SK-N-SH (cell line): ENCODE measurements around the gene ARHGAP4. TPM values are rescaled to one million over a fixed set of nuclear protein-coding genes. Genes with fewer than 3 reads are reported as not detected.
A peak's percentile ranks its signal among the peaks of the same experiment; 100 is the strongest.

Source experiments
- CTCF ChIA-PET: fragments of 300-600, 350-600 bp; formaldehyde crosslinking; extraction: SDS; loops from one replicate; lab custom pipeline; 2021; lab: Yijun Ruan, JAX
- POLR2A ChIA-PET: fragments of 350-600 bp; sonication (Branson Sonifier 250); formaldehyde crosslinking; extraction: SDS; loops from one replicate; lab custom pipeline; 2020; ENCODE audit warnings: antibody characterized with exemption, inconsistent platforms; lab: Yijun Ruan, JAX
- DNase-seq: peaks from one replicate; pipeline ENCODE4 v3.0.0; 2012
- H2AFZ ChIP-seq: fragments of 200-600 bp; sonication (generic); 2 replicates; pipeline ENCODE4 v1.8.1; 2016; ENCODE audit warnings: antibody characterized with exemption, mild to moderate bottlenecking, low read depth
- H3F3A ChIP-seq: fragments of 200-600 bp; sonication (generic); replicated peaks from 2 replicates; pipeline ENCODE3; 2016; ENCODE audit warnings: antibody characterized with exemption, mild to moderate bottlenecking; ENCODE audit not compliant: insufficient read depth
- H3K27ac ChIP-seq, 2 experiments: fragments of 200-500 bp in 1 of 2; fragments of 200-600 bp in 1 of 2; sonication (Bioruptor generic) in 1 of 2; sonication (generic), shearing (Covaris generic) in 1 of 2; 2 replicates each; pipeline versions ENCODE4 v1.5.1 to v1.6.1; 2014 to 2016; ENCODE audit warnings: low read depth in 2 of 2, inconsistent platforms in 1 of 2, low read length in 1 of 2, mild to moderate bottlenecking in 1 of 2, mixed read lengths in 1 of 2
- H3K27me3 ChIP-seq: fragments of 200-600 bp; sonication (generic), shearing (Covaris generic); 2 replicates; pipeline ENCODE4 v1.6.1; 2016; ENCODE audit warnings: mixed run types; ENCODE audit not compliant: insufficient read depth
- H3K36me3 ChIP-seq, 2 experiments: fragments of 200-500 bp in 1 of 2; fragments of 200-600 bp in 1 of 2; sonication (Bioruptor generic) in 1 of 2; sonication (generic) in 1 of 2; replicated peaks in 1 of 2; 2 replicates each; pipeline versions ENCODE3 to v1.5.1; 2014 to 2016; ENCODE audit warnings: low read length in 1 of 2, mild to moderate bottlenecking in 1 of 2; ENCODE audit not compliant: insufficient read depth in 2 of 2, control insufficient read depth in 1 of 2
- H3K4me1 ChIP-seq, 2 experiments: fragments of 200-500 bp in 1 of 2; fragments of 200-600 bp in 1 of 2; sonication (Bioruptor generic) in 1 of 2; sonication (generic), shearing (Covaris generic) in 1 of 2; 2 replicates each; pipeline versions ENCODE4 v1.5.1 to v1.6.1; 2014 to 2016; ENCODE audit warnings: low read depth in 1 of 2, low read length in 1 of 2, mixed run types in 1 of 2; ENCODE audit not compliant: insufficient read depth in 2 of 2, control insufficient read depth in 1 of 2
- H3K4me2 ChIP-seq: fragments of 200-600 bp; sonication (generic), shearing (Covaris generic); 2 replicates; pipeline ENCODE4 v1.6.1; 2017; ENCODE audit warnings: mixed run types
- H3K4me3 ChIP-seq, 2 experiments: fragments of 200-500 bp in 1 of 2; fragments of 200-600 bp in 1 of 2; sonication (Bioruptor generic) in 1 of 2; sonication (generic), shearing (Covaris generic) in 1 of 2; 2 replicates each; pipeline versions ENCODE4 v1.5.1 to v1.8.1; 2014 to 2016; ENCODE audit warnings: low read depth in 2 of 2, inconsistent platforms in 1 of 2, low read length in 1 of 2, mild to moderate bottlenecking in 1 of 2, mixed read lengths in 1 of 2, moderate library complexity in 1 of 2
- H3K79me2 ChIP-seq: fragments of 200-600 bp; sonication (generic); 2 replicates; pipeline ENCODE4 v1.8.1; 2017; ENCODE audit warnings: mild to moderate bottlenecking; ENCODE audit not compliant: insufficient read depth
- H3K9ac ChIP-seq: fragments of 200-600 bp; sonication (generic); 2 replicates; pipeline ENCODE4 v1.6.1; 2017; ENCODE audit warnings: mixed run types
- H3K9me2 ChIP-seq: fragments of 200-600 bp; sonication (generic); 2 replicates; pipeline ENCODE4 v1.6.1; 2017; ENCODE audit warnings: mixed run types
- H3K9me3 ChIP-seq: fragments of 200-600 bp; sonication (generic); 2 replicates; pipeline ENCODE4 v1.6.1; 2017; ENCODE audit warnings: mixed run types, mild to moderate bottlenecking, moderate library complexity
- H4K20me1 ChIP-seq: fragments of 200-600 bp; sonication (generic); 2 replicates; pipeline ENCODE4 v1.6.1; 2017; ENCODE audit warnings: mild to moderate bottlenecking, mixed run types; ENCODE audit not compliant: insufficient read depth
- FOSL2 ChIP-seq: IDR thresholded peaks from 2 replicates; pipeline ENCODE4 v1.4.0; 2012; ENCODE audit warnings: low read depth, mild to moderate bottlenecking, moderate library complexity, borderline replicate concordance
- FOXM1 ChIP-seq: IDR thresholded peaks from 2 replicates; pipeline ENCODE4 v1.4.0; 2012; ENCODE audit warnings: low read depth, mild to moderate bottlenecking
- GABPA ChIP-seq: IDR thresholded peaks from 2 replicates; pipeline ENCODE4 v1.4.0; 2012; ENCODE audit warnings: low read depth, mild to moderate bottlenecking
- GATA2 ChIP-seq: sonication (generic); formaldehyde crosslinking; IDR thresholded peaks from 2 replicates; pipeline ENCODE4 v1.5.0; 2020; ENCODE audit warnings: mild to moderate bottlenecking, missing genetic modification reagents
- IRF3 ChIP-seq: fragments of 150-350 bp; IDR thresholded peaks from 2 replicates; pipeline ENCODE4 v1.6.1; 2016; ENCODE audit warnings: mild to moderate bottlenecking, low read depth, low read length
- MAX ChIP-seq: IDR thresholded peaks from 2 replicates; pipeline ENCODE4 v1.4.0; 2012; ENCODE audit warnings: low read depth
- MXI1 ChIP-seq: IDR thresholded peaks from 2 replicates; pipeline ENCODE4 v1.6.1; 2012; ENCODE audit warnings: mild to moderate bottlenecking, low read depth, low read length, improper control_type of control experiment
- NRF1 ChIP-seq: IDR thresholded peaks from 2 replicates; pipeline ENCODE4 v1.6.1; 2012; ENCODE audit warnings: low read depth, mild to moderate bottlenecking, low read length
- POLR2AphosphoS5 ChIP-seq: IDR thresholded peaks from 2 replicates; pipeline ENCODE4 v1.6.1; 2012; ENCODE audit warnings: low read depth, low read length
- RAD21 ChIP-seq: IDR thresholded peaks from 2 replicates; pipeline ENCODE4 v1.6.1; 2012; ENCODE audit warnings: mild to moderate bottlenecking, low read length
- RCOR1 ChIP-seq: fragments of 150-350 bp; IDR thresholded peaks from 2 replicates; pipeline ENCODE4 v1.6.1; 2017; ENCODE audit warnings: antibody characterized with exemption, low read length
- REST ChIP-seq: IDR thresholded peaks from 2 replicates; pipeline ENCODE4 v1.6.1; 2012; ENCODE audit warnings: mild to moderate bottlenecking, low read depth, low read length, moderate library complexity
- RXRA ChIP-seq: IDR thresholded peaks from 2 replicates; pipeline ENCODE4 v1.4.0; 2012; ENCODE audit warnings: low read depth, mild to moderate bottlenecking, borderline replicate concordance
- TAF1 ChIP-seq: IDR thresholded peaks from 2 replicates; pipeline ENCODE4 v1.6.1; 2012; ENCODE audit warnings: low read depth, mild to moderate bottlenecking, low read length, moderate library complexity, borderline replicate concordance
- USF2 ChIP-seq: fragments of 150-350 bp; IDR thresholded peaks from 2 replicates; pipeline ENCODE4 v1.6.1; 2017; ENCODE audit warnings: antibody characterized with exemption, low read length, low read depth, borderline replicate concordance
- YY1 ChIP-seq: IDR thresholded peaks from 2 replicates; pipeline ENCODE4 v1.4.0; 2012; ENCODE audit warnings: low read depth, mild to moderate bottlenecking
- ZBTB33 ChIP-seq: IDR thresholded peaks from 2 replicates; pipeline ENCODE4 v1.4.0; 2012; ENCODE audit warnings: low read depth, borderline replicate concordance
- WGBS: methylation state at CpG from one replicate; pipeline ENCODE4 v1.1.6; 2017; ENCODE audit warnings: low lambda C conversion rate; 5-methylcytosine and 5-hydroxymethylcytosine counted together
- polyA plus RNA-seq, 3 experiments: library from polyadenylated mRNA; depleted of rRNA; stranded (reverse); fragments of >200 nt; gene quantifications; 2 replicates each; pipeline ENCODE4 v1.2.3, GENCODE V29; 2012

The ARHGAP4 gene
- polyA plus RNA-seq, 1 of the 3 experiments (the other 2 are of a cell fraction), result 1.6 TPM

GRCh38 chrX:153935326-153935851, 9.3 kb upstream of the ARHGAP4 start:
- WGBS, result 14% methylated on average over 24 of the region's 32 CpGs
- Histone ChIP-seq H4K20me1 (peaks cover 24% of the 10 kb centered on the region), H3K4me3 (peak overlapping the region; percentile 52 to 78), H3K9me2 (no peaks in the 10 kb centered on the region), H3K79me2 (peaks cover 35% of the 10 kb centered on the region), H3K27me3 (peaks cover 4% of the 10 kb centered on the region; the same call in 1 of the 2 replicates), H3F3A (no peaks in the 10 kb centered on the region), H2AFZ (peak overlapping the region; percentile 86; the same call in 1 of the 2 replicates), H3K27ac (no peak overlapping the region), H3K9me3 (no peaks in the 10 kb centered on the region), H3K4me1 (peaks cover 10 to 12% of the 10 kb centered on the region in 2 experiments; a peak in 2 of 4 replicates), H3K9ac (no peak overlapping the region), H3K36me3 (peaks cover 12 to 23% of the 10 kb centered on the region in 2 experiments), H3K4me2 (peak overlapping the region; percentile 82)
- DNase-seq, result no peak
- TF ChIP-seq MAX (peak; percentile 35; the same call in 1 of the 2 replicates), FOSL2 (no peak)
- ChIA-PET CTCF (interaction anchor here (1.3 to 16.7 kb wide), 4 partner anchors 12 to 171 kb away, joined by 3 to 271 read pairs (median 18); partner anchors contain the start of genes PLXNB3 and RENBP), POLR2A (interaction anchor here (1.0 to 1.2 kb wide), 2 partner anchors 13 to 35 kb away, joined by 3 read pairs; no protein-coding TSS in a partner anchor)

GRCh38 chrX:153934762-153935325, 8.8 kb upstream of the ARHGAP4 start, which contains the start of gene NAA10:
Gene NAA10 (minus strand): TSS chrX:153935037. CDS start chrX:153934904, 133 bp downstream.
- H3K27ac ChIP-seq, result peak within 1 kb of the TSS; percentile 25 to 47; a peak in 2 of 4 replicates
- TF ChIP-seq POLR2AphosphoS5, result 0 out of 2 replicates have a peak, but pooled peaks have one; percentile 19
- TF ChIP-seq REST, result no peak
- TF ChIP-seq USF2, result no peak
- TF ChIP-seq ZBTB33, result no peak
- TF ChIP-seq RCOR1, result no peak
- TF ChIP-seq NRF1, result peak; percentile 65
- no peak for TF ChIP-seq GATA2 (CRISPR knock-in tag)
- peak; percentile 77 for TF ChIP-seq GABPA
- TF ChIP-seq FOSL2, result no peak
- no peak for TF ChIP-seq RAD21
- TF ChIP-seq RXRA, result no peak
- no peak for TF ChIP-seq TAF1
- TF ChIP-seq FOXM1, result no peak
- no peak for TF ChIP-seq IRF3
- no peak; the same call in none of the 2 replicates for TF ChIP-seq MXI1
- TF ChIP-seq YY1, result no peak

More at GRCh38 chrX:153934762-153935325, 8.8 kb upstream of the ARHGAP4 start, which contains the start of gene NAA10:
- Histone ChIP-seq H3K4me3 (peak within 1 kb of the TSS; percentile 78 to 89), H3K79me2 (peaks cover 35% of the 10 kb centered on the region), H4K20me1 (peaks cover 24% of the 10 kb centered on the region), H3K4me1 (peaks cover 10 to 13% of the 10 kb centered on the region in 2 experiments; a peak in 2 of 4 replicates), H2AFZ (peak within 1 kb of the TSS; percentile 86; the same call in 1 of the 2 replicates), H3K9me2 (no peaks in the 10 kb centered on the region), H3K27me3 (peaks cover 4% of the 10 kb centered on the region; the same call in 1 of the 2 replicates), H3F3A (no peaks in the 10 kb centered on the region), H3K4me2 (peak within 1 kb of the TSS; percentile 98), H3K9me3 (no peaks in the 10 kb centered on the region), H3K36me3 (peaks cover 12 to 28% of the 10 kb centered on the region in 2 experiments), H3K9ac (peak within 1 kb of the TSS; percentile 84)
- CTCF ChIA-PET, result interaction anchor here (1.3 to 16.7 kb wide), 4 partner anchors 11 to 171 kb away, joined by 3 to 271 read pairs (median 18); partner anchors contain the start of genes PLXNB3 and RENBP
- POLR2A ChIA-PET, result interaction anchor here (1.0 to 1.4 kb wide), 5 partner anchors 10 to 133 kb away, joined by 3 to 6 read pairs (median 3); no protein-coding TSS in a partner anchor
- DNase-seq, result peak; percentile 98
- WGBS, result 0% methylated on average over 2 of the region's 87 CpGs
